Neural progenitor cell (in vitro differentiated cells): ENCODE results near the gene RNGTT. TPM values are rescaled to one million over a fixed set of nuclear protein-coding genes. Genes with fewer than 3 reads are reported as not detected.

ENCODE experiments used
- DNase-seq: peaks from one replicate; pipeline ENCODE4 v3.0.0-alpha.2; 2016; ENCODE audit warnings: low spot score
- H2AFZ ChIP-seq: fragments of 200-600 bp; sonication (generic); replicated peaks from 2 replicates; pipeline ENCODE4 v1.6.1; 2016; ENCODE audit warnings: antibody characterized with exemption
- H3F3A ChIP-seq: fragments of 200-600 bp; sonication (generic); 2 replicates; pipeline ENCODE4 v1.6.1; 2016; ENCODE audit warnings: antibody characterized with exemption, low read depth
- H3K27ac ChIP-seq: fragments of 200-600 bp; sonication (generic); 2 replicates; pipeline ENCODE4 v1.5.1; 2016; ENCODE audit warnings: mild to moderate bottlenecking
- H3K27me3 ChIP-seq: fragments of 200-600 bp; sonication (generic); 2 replicates; pipeline ENCODE4 v1.6.1; 2016; ENCODE audit warnings: mild to moderate bottlenecking, moderate library complexity
- H3K36me3 ChIP-seq: fragments of 200-600 bp; sonication (generic); 2 replicates; pipeline ENCODE4 v1.5.1; 2016
- H3K4me1 ChIP-seq: fragments of 200-600 bp; sonication (generic); 2 replicates; pipeline ENCODE4 v1.6.1; 2016; ENCODE audit warnings: mixed run types
- H3K4me2 ChIP-seq: fragments of 200-600 bp; sonication (generic); 2 replicates; pipeline ENCODE4 v1.6.1; 2016
- H3K4me3 ChIP-seq: fragments of 200-600 bp; sonication (generic); 2 replicates; pipeline ENCODE4 v1.5.1; 2016
- H3K79me2 ChIP-seq: fragments of 200-600 bp; sonication (generic); 2 replicates; pipeline ENCODE4 v1.6.1; 2016; ENCODE audit warnings: low read depth
- H3K9ac ChIP-seq: fragments of 200-600 bp; sonication (generic); 2 replicates; pipeline ENCODE4 v1.6.1; 2016
- H3K9me3 ChIP-seq: fragments of 200-600 bp; sonication (generic); 2 replicates; pipeline ENCODE4 v1.5.1; 2016; ENCODE audit warnings: low read depth
- H4K20me1 ChIP-seq: fragments of 200-600 bp; sonication (generic); 2 replicates; pipeline ENCODE4 v1.6.1; 2016; ENCODE audit warnings: low read depth
- H3K27ac Mint-ChIP-seq: 3 replicates; pipeline ENCODE4 v1.8.0; 2021; ENCODE audit warnings: mixed read lengths
- H3K27me3 Mint-ChIP-seq: 2 replicates; pipeline ENCODE4 v1.8.0; 2022; ENCODE audit warnings: low read depth, mild to moderate bottlenecking, inconsistent platforms, moderate library complexity, mixed read lengths; ENCODE audit not compliant: insufficient read depth
- H3K36me3 Mint-ChIP-seq: 3 replicates; pipeline ENCODE4 v1.8.0; 2021; ENCODE audit warnings: mixed read lengths
- H3K4me1 Mint-ChIP-seq: 3 replicates; pipeline ENCODE4 v1.8.0; 2021; ENCODE audit warnings: mixed read lengths
- H3K4me3 Mint-ChIP-seq: 3 replicates; pipeline ENCODE4 v1.8.0; 2021; ENCODE audit warnings: mild to moderate bottlenecking, moderate library complexity, mixed read lengths
- H3K9me3 Mint-ChIP-seq: 3 replicates; pipeline ENCODE4 v1.8.0; 2020; ENCODE audit warnings: mixed read lengths
- CTCF ChIP-seq: fragments of 200-600 bp; sonication (generic); IDR thresholded peaks from 2 replicates; pipeline ENCODE4 v1.5.1; 2017; ENCODE audit warnings: antibody characterized with exemption, mild to moderate bottlenecking
- EZH2 ChIP-seq: fragments of 200-600 bp; sonication (generic); IDR thresholded peaks from 2 replicates; pipeline ENCODE4 v1.6.1; 2017; ENCODE audit warnings: antibody characterized with exemption, mild to moderate bottlenecking, moderate library complexity
- EZH2phosphoT487 ChIP-seq: fragments of 200-600 bp; sonication (generic); IDR thresholded peaks from 2 replicates; pipeline ENCODE4 v1.6.1; 2017; ENCODE audit warnings: antibody characterized with exemption
- total RNA-seq: library from RNA; depleted of rRNA; stranded (reverse); fragments of >200 nt; gene quantifications from 2 replicates; pipeline ENCODE4 v1.2.3, GENCODE V29; 2015; ENCODE audit warnings: low replicate concordance

Gene RNGTT
- total RNA-seq, 1 donor from 2014 or later: 71.7 TPM

- H3K27me3 Mint-ChIP-seq: peaks cover 2% of the 10 kb centered on the region
- no peak overlapping the region for H3K9ac ChIP-seq
- no peak overlapping the region for H3K4me3 ChIP-seq
- no peak overlapping the region for H3K4me3 Mint-ChIP-seq
- no peaks in the 10 kb centered on the region for H3K79me2 ChIP-seq
- no peak for TF ChIP-seq EZH2phosphoT487
- no peak for TF ChIP-seq CTCF
- TF ChIP-seq EZH2: no peak
- H3F3A ChIP-seq: no peaks in the 10 kb centered on the region
- H3K27ac Mint-ChIP-seq: no peak overlapping the region
- no peaks in the 10 kb centered on the region for H3K27me3 ChIP-seq
- DNase-seq: no peak
- no peak overlapping the region for H3K4me2 ChIP-seq
- no peak overlapping the region for H3K27ac ChIP-seq
- H3K4me1 ChIP-seq: no peaks in the 10 kb centered on the region
- peaks cover 8% of the 10 kb centered on the region for H3K9me3 Mint-ChIP-seq
- H4K20me1 ChIP-seq: no peaks in the 10 kb centered on the region
- H3K36me3 ChIP-seq: no peaks in the 10 kb centered on the region
- H2AFZ ChIP-seq: no peak overlapping the region
- H3K9me3 ChIP-seq: no peaks in the 10 kb centered on the region
- peaks cover 6% of the 10 kb centered on the region for H3K4me1 Mint-ChIP-seq
- no peaks in the 10 kb centered on the region for H3K36me3 Mint-ChIP-seq
Measured at GRCh38 chr6:88599571-88599970, 363.8 kb downstream of the RNGTT start.

GRCh38 chr6:88596801-88597200 is 366.6 kb downstream of the RNGTT start:
- no peaks in the 10 kb centered on the region for H3K9me3 ChIP-seq
- no peaks in the 10 kb centered on the region for H3K4me1 ChIP-seq
- Mint-ChIP-seq H3K36me3 (no peaks in the 10 kb centered on the region), H3K4me1 (peaks cover 6% of the 10 kb centered on the region), H3K27ac (no peak overlapping the region), H3K27me3 (peaks cover 8% of the 10 kb centered on the region), H3K9me3 (peaks cover 9% of the 10 kb centered on the region), H3K4me3 (no peak overlapping the region)
- no peak overlapping the region for H3K9ac ChIP-seq
- TF ChIP-seq CTCF (no peak), EZH2phosphoT487 (no peak), EZH2 (no peak)
- H3K4me3 ChIP-seq: no peak overlapping the region
- H2AFZ ChIP-seq: no peak overlapping the region
- H4K20me1 ChIP-seq: no peaks in the 10 kb centered on the region
- H3K79me2 ChIP-seq: no peaks in the 10 kb centered on the region
- no peaks in the 10 kb centered on the region for H3K36me3 ChIP-seq
- DNase-seq: no peak
- no peak overlapping the region for H3K4me2 ChIP-seq
- H3F3A ChIP-seq: no peaks in the 10 kb centered on the region
- no peak overlapping the region for H3K27ac ChIP-seq
- H3K27me3 ChIP-seq: no peaks in the 10 kb centered on the region

GRCh38 chr6:88588938-88589337 is 374.5 kb downstream of the RNGTT start:
- DNase-seq: no peak
- no peaks in the 10 kb centered on the region for H3K79me2 ChIP-seq
- H3K27ac Mint-ChIP-seq: no peak overlapping the region
- H3K4me1 Mint-ChIP-seq: peaks cover 29% of the 10 kb centered on the region
- no peak overlapping the region for H2AFZ ChIP-seq
- no peaks in the 10 kb centered on the region for H4K20me1 ChIP-seq
- no peak overlapping the region for H3K27ac ChIP-seq
- no peaks in the 10 kb centered on the region for H3K27me3 ChIP-seq
- peaks cover 2% of the 10 kb centered on the region for H3K9me3 Mint-ChIP-seq
- H3K9ac ChIP-seq: no peak overlapping the region
- H3F3A ChIP-seq: no peaks in the 10 kb centered on the region
- no peak overlapping the region for H3K4me3 ChIP-seq
- no peaks in the 10 kb centered on the region for H3K9me3 ChIP-seq
- TF ChIP-seq EZH2: no peak
- TF ChIP-seq EZH2phosphoT487: no peak
- TF ChIP-seq CTCF: no peak
- H3K4me2 ChIP-seq: no peak overlapping the region
- H3K4me3 Mint-ChIP-seq: no peak overlapping the region
- H3K36me3 ChIP-seq: no peaks in the 10 kb centered on the region
- H3K27me3 Mint-ChIP-seq: peaks cover 15% of the 10 kb centered on the region
- H3K4me1 ChIP-seq: no peaks in the 10 kb centered on the region
- no peaks in the 10 kb centered on the region for H3K36me3 Mint-ChIP-seq

GRCh38 chr6:88587150-88587520 is 376.3 kb downstream of the RNGTT start:
- TF ChIP-seq EZH2phosphoT487 (no peak), EZH2 (no peak), CTCF (no peak)
- H3K27me3 ChIP-seq: no peaks in the 10 kb centered on the region
- H3K79me2 ChIP-seq: no peaks in the 10 kb centered on the region
- peak; percentile 25 for DNase-seq
- peak overlapping the region; percentile 22 for H3K4me3 Mint-ChIP-seq
- peaks cover 22% of the 10 kb centered on the region for H3K27me3 Mint-ChIP-seq
- no peaks in the 10 kb centered on the region for H4K20me1 ChIP-seq
- H3K4me2 ChIP-seq: no peak overlapping the region
- H3K9me3 Mint-ChIP-seq: peaks cover 11% of the 10 kb centered on the region
- H3K9ac ChIP-seq: no peak overlapping the region
- no peaks in the 10 kb centered on the region for H3K36me3 ChIP-seq
- no peak overlapping the region for H3K4me3 ChIP-seq
- no peak overlapping the region for H3K27ac ChIP-seq
- no peaks in the 10 kb centered on the region for H3K4me1 ChIP-seq
- no peaks in the 10 kb centered on the region for H3K36me3 Mint-ChIP-seq
- no peaks in the 10 kb centered on the region for H3K9me3 ChIP-seq
- H3F3A ChIP-seq: no peaks in the 10 kb centered on the region
- no peak overlapping the region for H3K27ac Mint-ChIP-seq
- H2AFZ ChIP-seq: no peak overlapping the region
- peaks cover 29% of the 10 kb centered on the region for H3K4me1 Mint-ChIP-seq
